H9 (cell line): Measurements from ENCODE around the gene FLT3LG. TPM values are rescaled to one million over a fixed set of nuclear protein-coding genes. Genes with fewer than 3 reads are reported as not detected.

ENCODE experiments used
- DNase-seq: peaks from one replicate; pipeline ENCODE4 v3.0.0-alpha.2; 2017
- H2AFZ ChIP-seq: one replicate; pipeline ENCODE4 v1.6.1; 2013; ENCODE audit warnings: mild to moderate bottlenecking, low read length, control low read depth, moderate library complexity
- H2AK5ac ChIP-seq: 2 replicates; pipeline ENCODE4 v1.6.1; 2013; ENCODE audit warnings: low read length, control low read depth, mixed read lengths; ENCODE audit not compliant: insufficient read length
- H2BK120ac ChIP-seq: one replicate; pipeline ENCODE4 v1.6.1; 2013; ENCODE audit warnings: low read depth, mild to moderate bottlenecking, low read length, control low read depth, inconsistent platforms; ENCODE audit not compliant: poor library complexity, severe bottlenecking
- H2BK12ac ChIP-seq: 2 replicates; pipeline ENCODE4 v1.6.1; 2013; ENCODE audit warnings: low read length, control low read depth, mixed read lengths, low read depth; ENCODE audit not compliant: insufficient read length
- H2BK15ac ChIP-seq: 2 replicates; pipeline ENCODE4 v1.6.1; 2013; ENCODE audit warnings: low read depth, low read length, control low read depth
- H2BK20ac ChIP-seq: one replicate; pipeline ENCODE4 v1.6.1; 2013; ENCODE audit warnings: low read depth, mild to moderate bottlenecking, low read length, control low read depth, inconsistent platforms; ENCODE audit not compliant: poor library complexity, severe bottlenecking
- H2BK5ac ChIP-seq: 2 replicates; pipeline ENCODE4 v1.6.1; 2013; ENCODE audit warnings: low read length, control low read depth, mixed read lengths; ENCODE audit not compliant: insufficient read length
- H3K14ac ChIP-seq: 2 replicates; pipeline ENCODE4 v1.6.1; 2013; ENCODE audit warnings: low read length, control low read depth; ENCODE audit not compliant: insufficient read depth
- H3K18ac ChIP-seq: 2 replicates; pipeline ENCODE4 v1.6.1; 2013; ENCODE audit warnings: low read depth, mild to moderate bottlenecking, mixed read lengths, low read length, control low read depth; ENCODE audit not compliant: insufficient read length
- H3K23ac ChIP-seq: 2 replicates; pipeline ENCODE4 v1.6.1; 2013; ENCODE audit warnings: low read length, control low read depth, mixed read lengths, low read depth; ENCODE audit not compliant: insufficient read length
- H3K23me2 ChIP-seq: 2 replicates; pipeline ENCODE4 v1.6.1; 2013; ENCODE audit warnings: low read depth, mild to moderate bottlenecking, mixed read lengths, low read length, control low read depth; ENCODE audit not compliant: insufficient read length, poor library complexity, severe bottlenecking
- H3K27ac ChIP-seq: 2 replicates; pipeline ENCODE4 v1.5.1; 2013; ENCODE audit warnings: low read length, control low read depth, mixed read lengths, low read depth; ENCODE audit not compliant: insufficient read length
- H3K27me3 ChIP-seq: 2 replicates; pipeline ENCODE4 v1.6.1; 2013; ENCODE audit warnings: low read length, control low read depth, inconsistent platforms; ENCODE audit not compliant: insufficient read depth
- H3K4ac ChIP-seq: 2 replicates; pipeline ENCODE4 v1.6.1; 2013; ENCODE audit warnings: low read depth, mild to moderate bottlenecking, control low read depth, inconsistent platforms, low read length, moderate library complexity
- H3K4me1 ChIP-seq: 2 replicates; pipeline ENCODE4 v1.6.1; 2013; ENCODE audit warnings: low read length, control low read depth, inconsistent platforms; ENCODE audit not compliant: insufficient read depth
- H3K4me2 ChIP-seq: 2 replicates; pipeline ENCODE4 v1.6.1; 2013; ENCODE audit warnings: low read length, control low read depth, mixed read lengths; ENCODE audit not compliant: insufficient read length, insufficient read depth
- H3K56ac ChIP-seq: 2 replicates; pipeline ENCODE4 v1.6.1; 2013; ENCODE audit warnings: low read depth, mild to moderate bottlenecking, mixed read lengths, low read length, control low read depth; ENCODE audit not compliant: insufficient read length
- H3K79me1 ChIP-seq: 2 replicates; pipeline ENCODE4 v1.6.1; 2013; ENCODE audit warnings: low read depth, mild to moderate bottlenecking, moderate library complexity, low read length, control low read depth, inconsistent platforms; ENCODE audit not compliant: insufficient read depth, poor library complexity, severe bottlenecking
- H3K79me2 ChIP-seq: 2 replicates; pipeline ENCODE4 v1.6.1; 2013; ENCODE audit warnings: low read length, control low read depth, inconsistent platforms; ENCODE audit not compliant: insufficient read depth
- H3K9ac ChIP-seq: 2 replicates; pipeline ENCODE4 v1.6.1; 2013; ENCODE audit warnings: low read length, control low read depth, mixed read lengths; ENCODE audit not compliant: insufficient read length; ENCODE audit errors: extremely low read depth
- H3K9me3 ChIP-seq: one replicate; pipeline ENCODE4 v1.6.1; 2013; ENCODE audit warnings: low read depth, low read length, inconsistent platforms; ENCODE audit not compliant: control insufficient read depth
- H3T11ph ChIP-seq: one replicate; pipeline ENCODE4 v1.6.1; 2013; ENCODE audit warnings: mild to moderate bottlenecking, low read length, control low read depth, inconsistent platforms
- H4K20me1 ChIP-seq: one replicate; pipeline ENCODE4 v1.6.1; 2013; ENCODE audit not compliant: control insufficient read depth, insufficient read length, insufficient read depth
- H4K5ac ChIP-seq: 2 replicates; pipeline ENCODE4 v1.6.1; 2013; ENCODE audit warnings: low read depth, mild to moderate bottlenecking, mixed read lengths, low read length, control low read depth; ENCODE audit not compliant: insufficient read length
- H4K8ac ChIP-seq: replicated peaks from 2 replicates; pipeline ENCODE4 v1.6.1; 2013; ENCODE audit warnings: low read length, control low read depth, mixed read lengths, low read depth; ENCODE audit not compliant: insufficient read length
- H4K91ac ChIP-seq: 2 replicates; pipeline ENCODE4 v1.6.1; 2013; ENCODE audit warnings: low read depth, mild to moderate bottlenecking, moderate library complexity, mixed read lengths, low read length, control low read depth; ENCODE audit not compliant: insufficient read length
- H3K27ac Mint-ChIP-seq, 3 experiments: 2 replicates in 2 of 3; 3 replicates in 1 of 3; pipeline ENCODE4 v1.8.0; 2020 to 2021; ENCODE audit warnings: mixed read lengths in 3 of 3, mild to moderate bottlenecking in 1 of 3, moderate library complexity in 1 of 3
- H3K27me3 Mint-ChIP-seq: 2 replicates; pipeline ENCODE4 v1.8.0; 2021; ENCODE audit warnings: low read depth, mild to moderate bottlenecking, moderate library complexity, mixed read lengths
- H3K36me3 Mint-ChIP-seq, 3 experiments: 2 replicates in 2 of 3; 3 replicates in 1 of 3; pipeline ENCODE4 v1.8.0; 2020 to 2021; ENCODE audit warnings: low read depth in 3 of 3, mixed read lengths in 3 of 3; ENCODE audit not compliant: insufficient read depth in 1 of 3
- H3K4me1 Mint-ChIP-seq, 2 experiments: 2 replicates each; pipeline ENCODE4 v1.8.0; 2020; ENCODE audit warnings: mixed read lengths in 2 of 2
- H3K4me3 Mint-ChIP-seq, 2 experiments: 2 replicates in 1 of 2; 3 replicates in 1 of 2; pipeline ENCODE4 v1.8.0; 2020 to 2021; ENCODE audit warnings: mild to moderate bottlenecking in 2 of 2, mixed read lengths in 2 of 2, moderate library complexity in 1 of 2
- H3K9me3 Mint-ChIP-seq, 2 experiments: 2 replicates in 1 of 2; 3 replicates in 1 of 2; pipeline ENCODE4 v1.8.0; 2020; ENCODE audit warnings: mild to moderate bottlenecking in 2 of 2, mixed read lengths in 2 of 2, moderate library complexity in 1 of 2
- WGBS: extraction: QIAGEN DNeasy Blood & Tissue Kit; methylation state at CpG from one replicate; pipeline ENCODE4 v1.1.7; 2013; ENCODE audit warnings: missing lambda C conversion rate, low lambda C conversion rate, mixed read lengths; ENCODE audit not compliant: insufficient read length; ENCODE audit errors: extremely low coverage; 5-methylcytosine and 5-hydroxymethylcytosine counted together
- total RNA-seq: library from RNA; stranded (reverse); gene quantifications from 2 replicates; pipeline ENCODE4 v1.2.1, GENCODE V29; 2021
- TF ChIP-seq, protein P1 (sequence below): fragments of 200-600 bp; sonication (generic); conservative IDR thresholded peaks from 3 replicates; pipeline ENCODE4 v1.8.0; 2021; ENCODE audit warnings: antibody characterized with exemption, mild to moderate bottlenecking

FLT3LG gene
- total RNA-seq, 1 experiment from 2014 or later, result 2.1 TPM

DNA sequence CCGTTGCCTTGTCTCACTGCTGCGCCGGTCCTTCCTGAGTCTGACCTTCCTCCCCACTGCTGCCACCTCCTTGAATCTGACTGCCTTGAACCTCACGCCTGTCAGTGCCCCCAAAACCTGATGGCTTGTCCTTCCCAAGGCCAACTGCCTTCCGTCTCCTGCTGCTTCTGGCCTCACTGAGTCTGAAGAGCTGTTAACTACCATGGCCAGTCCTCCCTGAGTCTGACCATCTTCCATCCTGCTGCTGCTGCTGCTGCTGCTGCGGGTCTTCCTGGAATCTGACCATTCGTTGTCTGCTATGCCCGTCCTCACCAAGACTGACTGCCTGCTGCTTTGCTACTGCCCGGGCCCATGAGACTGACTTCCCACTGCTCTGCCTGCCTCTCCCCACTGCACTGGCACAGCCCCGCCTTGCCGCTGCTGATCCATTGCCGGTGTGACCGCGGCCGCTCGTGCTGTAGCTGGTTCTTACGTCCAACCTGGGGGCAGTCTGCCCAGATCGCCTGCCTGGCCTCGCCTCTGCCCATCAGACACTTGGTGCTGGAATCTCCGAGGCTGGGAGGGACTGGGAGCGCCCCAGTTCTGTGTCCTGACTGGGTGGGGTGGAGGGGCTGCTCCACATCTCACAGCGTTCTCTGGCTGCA is 50.9 kb downstream of the FLT3LG start:
- no peak overlapping the region for H2AFZ ChIP-seq
- no peaks in the 10 kb centered on the region for H3K4me1 ChIP-seq
- H3K4me1 Mint-ChIP-seq, result peaks cover 0 to 15% of the 10 kb centered on the region in 2 experiments; a peak in 2 of 4 replicates
- H3K23ac ChIP-seq, result no peak overlapping the region
- no peak overlapping the region for H4K8ac ChIP-seq
- no peaks in the 10 kb centered on the region for H3K79me2 ChIP-seq
- no peak overlapping the region for H3T11ph ChIP-seq
- no peak overlapping the region for H2BK12ac ChIP-seq
- no peak overlapping the region for H2BK5ac ChIP-seq
- no peaks in the 10 kb centered on the region for H3K27me3 ChIP-seq
- no peaks in the 10 kb centered on the region for H3K23me2 ChIP-seq
- H3K79me1 ChIP-seq, result no peaks in the 10 kb centered on the region
- no peak overlapping the region for H4K91ac ChIP-seq
- H3K9me3 ChIP-seq, result no peaks in the 10 kb centered on the region
- no peak overlapping the region for H3K18ac ChIP-seq
- H3K27ac ChIP-seq, result no peak overlapping the region
- peak overlapping the region; percentile 12 to 57 (median 16); a peak in 5 of 7 replicates for H3K27ac Mint-ChIP-seq
- TF ChIP-seq, protein P1, sequence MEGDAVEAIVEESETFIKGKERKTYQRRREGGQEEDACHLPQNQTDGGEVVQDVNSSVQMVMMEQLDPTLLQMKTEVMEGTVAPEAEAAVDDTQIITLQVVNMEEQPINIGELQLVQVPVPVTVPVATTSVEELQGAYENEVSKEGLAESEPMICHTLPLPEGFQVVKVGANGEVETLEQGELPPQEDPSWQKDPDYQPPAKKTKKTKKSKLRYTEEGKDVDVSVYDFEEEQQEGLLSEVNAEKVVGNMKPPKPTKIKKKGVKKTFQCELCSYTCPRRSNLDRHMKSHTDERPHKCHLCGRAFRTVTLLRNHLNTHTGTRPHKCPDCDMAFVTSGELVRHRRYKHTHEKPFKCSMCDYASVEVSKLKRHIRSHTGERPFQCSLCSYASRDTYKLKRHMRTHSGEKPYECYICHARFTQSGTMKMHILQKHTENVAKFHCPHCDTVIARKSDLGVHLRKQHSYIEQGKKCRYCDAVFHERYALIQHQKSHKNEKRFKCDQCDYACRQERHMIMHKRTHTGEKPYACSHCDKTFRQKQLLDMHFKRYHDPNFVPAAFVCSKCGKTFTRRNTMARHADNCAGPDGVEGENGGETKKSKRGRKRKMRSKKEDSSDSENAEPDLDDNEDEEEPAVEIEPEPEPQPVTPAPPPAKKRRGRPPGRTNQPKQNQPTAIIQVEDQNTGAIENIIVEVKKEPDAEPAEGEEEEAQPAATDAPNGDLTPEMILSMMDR, result no peak
- H2BK120ac ChIP-seq, result no peak overlapping the region
- DNase-seq, result no peak
- H4K20me1 ChIP-seq, result no peaks in the 10 kb centered on the region
- no peak overlapping the region for H4K5ac ChIP-seq
- no peak overlapping the region for H2BK15ac ChIP-seq
- WGBS, result no CpG with 5 or more reads among the region's 22 CpGs
- H3K14ac ChIP-seq, result no peak overlapping the region
- no peak overlapping the region for H3K9ac ChIP-seq
- no peak overlapping the region for H2AK5ac ChIP-seq
- no peak overlapping the region for H3K4me2 ChIP-seq
- peaks cover 6% of the 10 kb centered on the region for H3K27me3 Mint-ChIP-seq
- H3K4ac ChIP-seq, result no peak overlapping the region
- no peak overlapping the region for H3K56ac ChIP-seq
- no peak overlapping the region for H2BK20ac ChIP-seq
- H3K36me3 Mint-ChIP-seq, result peaks cover 4 to 39% (median 33%) of the 10 kb centered on the region in 3 experiments; a peak in 6 of 7 replicates
- no peaks in the 10 kb centered on the region; a peak in 1 of 5 replicates for H3K9me3 Mint-ChIP-seq
- no peak overlapping the region for H3K4me3 Mint-ChIP-seq
